OCI-LY3 (cell line): ENCODE measurements around the gene ECM2.

ENCODE experiments used
- CTCF ChIP-seq: fragments of 200-600, 300-600 bp; sonication (generic); IDR thresholded peaks from 2 replicates; pipeline ENCODE4 v1.5.1; 2014; ENCODE audit warnings: antibody characterized with exemption, low read length, low read depth
- EZH2phosphoT487 ChIP-seq: fragments of 200-600 bp; shearing (Covaris generic); IDR thresholded peaks from 2 replicates; pipeline ENCODE4 v1.6.1; 2018; ENCODE audit warnings: antibody characterized with exemption, mixed run types, low read depth

- TF ChIP-seq CTCF = no peak
- no peak for TF ChIP-seq EZH2phosphoT487
Measured at GRCh38 chr9:92463984-92464383, 71.8 kb downstream of the ECM2 start.
